MCF 10A (cell line): ENCODE results near the gene SHLD2. TPM values are rescaled to one million over a fixed set of nuclear protein-coding genes. Genes with fewer than 3 reads are reported as not detected.
"Not testable (repeated sequence)": the region's sequence is repeated elsewhere in the genome, so short reads cannot be mapped to it uniquely, and the experiment has no call there.

Experiments used
- BruUV-seq: library from RNA; stranded (reverse); fragments of 400-500 nt; replicated peaks from 2 replicates; lab custom pipeline; 2021; lab: Mats Ljungman, UMichigan
- CTCF ChIA-PET: fragments of 300-600 bp; sonication (Branson Sonifier 250); formaldehyde crosslinking; extraction: SDS; loops from one replicate; lab custom pipeline; 2021; ENCODE audit warnings: antibody characterized with exemption, inconsistent platforms; lab: Yijun Ruan, JAX
- POLR2A ChIA-PET: fragments of 300-600, 350-650 bp; sonication (Branson Sonifier 250); formaldehyde crosslinking; extraction: SDS; loops from one replicate; lab custom pipeline; 2020; ENCODE audit warnings: antibody characterized with exemption, inconsistent platforms; lab: Yijun Ruan, JAX
- DNase-seq: peaks from one replicate; pipeline ENCODE4 v3.0.0-alpha.2; 2018; ENCODE audit not compliant: unreplicated experiment
- H3K27ac Mint-ChIP-seq: one replicate; pipeline ENCODE4 v1.8.0; 2022; ENCODE audit warnings: mild to moderate bottlenecking, low read depth, mixed read lengths; ENCODE audit not compliant: unreplicated experiment
- H3K27me3 Mint-ChIP-seq: one replicate; pipeline ENCODE4 v1.8.0; 2022; ENCODE audit warnings: mixed read lengths; ENCODE audit not compliant: insufficient read depth, unreplicated experiment
- H3K36me3 Mint-ChIP-seq: one replicate; pipeline ENCODE4 v1.8.0; 2022; ENCODE audit warnings: mild to moderate bottlenecking, moderate library complexity, mixed read lengths; ENCODE audit not compliant: insufficient read depth, unreplicated experiment
- H3K4me1 Mint-ChIP-seq: one replicate; pipeline ENCODE4 v1.8.0; 2022; ENCODE audit warnings: mixed read lengths; ENCODE audit not compliant: insufficient read depth, unreplicated experiment
- H3K4me3 Mint-ChIP-seq: one replicate; pipeline ENCODE4 v1.8.0; 2022; ENCODE audit warnings: mild to moderate bottlenecking, moderate library complexity, mixed read lengths; ENCODE audit not compliant: unreplicated experiment
- H3K9me3 Mint-ChIP-seq: one replicate; pipeline ENCODE4 v1.8.0; 2022; ENCODE audit warnings: mixed read lengths; ENCODE audit not compliant: unreplicated experiment
- intact Hi-C: fragments of 100-400 bp; cut with micrococcal nuclease; formaldehyde crosslinking; loops from 2 replicates; pipeline ENCODE4 v1.14.1; 2022
- total RNA-seq: library from RNA; stranded (reverse); gene quantifications from 2 replicates; pipeline ENCODE4 v1.2.3, GENCODE V29; 2022

The SHLD2 gene
- total RNA-seq, 1 experiment from 2014 or later = 31.8 TPM

DNA sequence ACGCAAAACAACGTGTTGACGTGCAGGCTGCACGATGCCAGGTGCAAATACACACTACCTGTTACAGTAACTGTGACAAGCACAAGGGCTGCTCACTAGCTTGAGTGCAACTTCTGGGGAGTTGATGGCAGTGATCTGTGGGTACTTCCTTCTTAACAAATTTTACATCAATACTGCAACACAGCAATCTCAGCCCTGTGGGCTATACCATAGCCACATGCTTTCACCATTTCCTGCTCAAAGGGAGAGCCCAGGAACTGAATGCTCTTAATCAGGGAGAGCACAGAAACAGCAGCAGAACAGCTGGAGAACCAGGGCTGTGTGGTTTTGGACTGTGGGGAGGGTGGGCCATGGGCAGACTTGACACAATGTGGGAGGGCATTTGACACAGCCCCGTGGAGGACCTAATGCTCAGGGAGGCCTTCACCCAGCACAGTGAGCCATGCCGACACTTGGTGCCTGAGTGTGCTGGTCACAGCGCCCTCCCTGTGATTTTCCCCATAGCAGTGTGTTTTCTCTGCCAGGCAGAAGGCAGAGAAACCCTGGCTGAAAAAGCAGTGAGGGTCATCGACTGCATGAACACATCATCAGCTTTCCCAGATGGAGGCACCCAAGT, 118.3 kb downstream of the SHLD2 start:
- H3K36me3 Mint-ChIP-seq, DNase-seq, H3K27ac Mint-ChIP-seq, POLR2A ChIA-PET, H3K4me3 Mint-ChIP-seq, CTCF ChIA-PET, H3K9me3 Mint-ChIP-seq, H3K4me1 Mint-ChIP-seq, intact Hi-C loops, BruUV-seq, H3K27me3 Mint-ChIP-seq: not testable (repeated sequence)

- POLR2A ChIA-PET, H3K27ac Mint-ChIP-seq, BruUV-seq, H3K27me3 Mint-ChIP-seq, DNase-seq, H3K4me3 Mint-ChIP-seq, intact Hi-C loops, H3K4me1 Mint-ChIP-seq, H3K9me3 Mint-ChIP-seq, CTCF ChIA-PET, H3K36me3 Mint-ChIP-seq: not testable (repeated sequence)
Observed at GRCh38 chr10:87213806-87214205, 118.8 kb downstream of the SHLD2 start.

GRCh38 chr10:87216120-87216519, 121.1 kb downstream of the SHLD2 start:
- BruUV-seq, POLR2A ChIA-PET, DNase-seq, H3K4me1 Mint-ChIP-seq, H3K27ac Mint-ChIP-seq, H3K27me3 Mint-ChIP-seq, H3K4me3 Mint-ChIP-seq, H3K9me3 Mint-ChIP-seq, intact Hi-C loops, H3K36me3 Mint-ChIP-seq: not testable (repeated sequence)
- CTCF ChIA-PET = interaction anchor here (0.7 kb wide), 1 partner anchor 253 kb away, joined by 3 read pairs; no protein-coding TSS in a partner anchor

DNA sequence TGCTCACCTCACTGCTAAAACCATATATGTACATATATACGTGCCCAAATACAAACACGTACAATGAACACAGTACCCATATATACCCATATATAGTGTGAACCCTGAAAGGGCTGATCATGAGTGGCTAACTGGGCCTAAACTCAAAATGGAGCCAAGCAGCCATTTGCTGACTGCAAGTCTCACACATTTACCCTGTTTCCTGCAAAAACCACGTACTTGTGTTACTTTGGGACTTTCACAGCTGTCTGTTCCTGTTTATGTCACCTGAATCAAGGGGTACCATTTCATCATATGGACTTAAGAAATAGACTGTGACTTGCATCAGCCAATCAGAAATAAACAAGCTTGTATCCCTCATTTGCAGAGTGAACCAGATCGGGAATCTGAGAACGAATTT, 124.4 kb downstream of the SHLD2 start:
- H3K9me3 Mint-ChIP-seq, BruUV-seq, DNase-seq, H3K4me1 Mint-ChIP-seq, H3K4me3 Mint-ChIP-seq, H3K27ac Mint-ChIP-seq, POLR2A ChIA-PET, intact Hi-C loops, H3K36me3 Mint-ChIP-seq, CTCF ChIA-PET, H3K27me3 Mint-ChIP-seq: not testable (repeated sequence)

GRCh38 chr10:87222789-87223188, 127.8 kb downstream of the SHLD2 start:
- H3K27me3 Mint-ChIP-seq, H3K4me1 Mint-ChIP-seq, H3K27ac Mint-ChIP-seq, H3K36me3 Mint-ChIP-seq, H3K4me3 Mint-ChIP-seq, DNase-seq, POLR2A ChIA-PET, H3K9me3 Mint-ChIP-seq, intact Hi-C loops, CTCF ChIA-PET, BruUV-seq: not testable (repeated sequence)

- H3K36me3 Mint-ChIP-seq, CTCF ChIA-PET, BruUV-seq, intact Hi-C loops, DNase-seq, POLR2A ChIA-PET, H3K27me3 Mint-ChIP-seq, H3K4me1 Mint-ChIP-seq, H3K4me3 Mint-ChIP-seq, H3K9me3 Mint-ChIP-seq, H3K27ac Mint-ChIP-seq: not testable (repeated sequence)
Observed at GRCh38 chr10:87225148-87225547, 130.1 kb downstream of the SHLD2 start, which contains the start of gene NUTM2A. NUTM2A (plus strand) TSS chr10:87225448; CDS start chr10:87225831, 383 bp downstream.

DNA sequence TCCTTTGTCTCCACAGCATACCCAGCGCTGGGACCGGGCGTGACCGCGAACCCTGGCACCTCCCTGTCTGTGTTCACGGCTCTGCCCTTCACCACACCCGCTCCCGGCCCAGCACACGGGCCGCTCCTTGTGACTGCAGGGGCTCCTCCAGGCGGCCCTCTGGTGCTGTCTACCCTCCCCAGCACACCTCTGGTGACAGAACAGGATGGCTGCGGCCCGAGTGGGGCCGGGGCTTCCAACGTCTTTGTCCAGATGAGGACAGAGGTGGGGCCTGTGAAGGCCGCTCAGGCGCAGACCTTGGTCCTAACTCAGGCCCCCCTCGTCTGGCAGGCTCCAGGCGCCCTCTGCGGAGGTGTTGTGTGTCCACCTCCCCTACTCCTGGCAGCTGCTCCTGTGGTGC, 133.2 kb downstream of the SHLD2 start:
- H3K9me3 Mint-ChIP-seq, POLR2A ChIA-PET, H3K4me3 Mint-ChIP-seq, DNase-seq, H3K36me3 Mint-ChIP-seq, H3K27ac Mint-ChIP-seq, H3K4me1 Mint-ChIP-seq, BruUV-seq, H3K27me3 Mint-ChIP-seq, intact Hi-C loops, CTCF ChIA-PET: not testable (repeated sequence)

DNA sequence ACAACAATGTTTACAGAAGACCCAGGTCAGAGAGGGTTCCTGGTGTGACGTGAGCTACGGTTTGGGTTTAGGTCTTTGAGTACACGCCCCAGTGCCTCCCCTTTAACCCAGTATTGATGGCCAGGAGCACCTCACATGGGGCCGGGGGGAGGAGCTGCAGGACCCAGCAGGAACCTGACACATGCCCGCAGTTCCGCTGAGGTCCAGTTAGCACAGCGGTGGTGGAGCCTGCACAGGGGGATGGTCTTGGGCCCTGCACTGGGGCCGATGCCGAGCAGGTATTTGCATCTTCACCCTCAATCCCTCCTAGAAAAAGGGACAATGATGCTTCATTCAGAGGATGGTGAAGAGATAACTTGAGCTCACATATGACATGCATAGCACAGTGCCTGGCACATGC, 134.2 kb downstream of the SHLD2 start:
- intact Hi-C loops, BruUV-seq: not testable (repeated sequence)

GRCh38 chr10:87234854-87235253, 139.8 kb downstream of the SHLD2 start:
- BruUV-seq, CTCF ChIA-PET, intact Hi-C loops, H3K27ac Mint-ChIP-seq, H3K9me3 Mint-ChIP-seq, H3K4me3 Mint-ChIP-seq, H3K36me3 Mint-ChIP-seq, POLR2A ChIA-PET, DNase-seq, H3K4me1 Mint-ChIP-seq, H3K27me3 Mint-ChIP-seq: not testable (repeated sequence)

More for the DNA sequence above, 134.2 kb downstream of the SHLD2 start:
- H3K4me3 Mint-ChIP-seq, H3K36me3 Mint-ChIP-seq, H3K4me1 Mint-ChIP-seq, H3K27me3 Mint-ChIP-seq, DNase-seq, POLR2A ChIA-PET, H3K27ac Mint-ChIP-seq, CTCF ChIA-PET, H3K9me3 Mint-ChIP-seq: not testable (repeated sequence)
